OCI-LY7 (cell line): ENCODE measurements around the gene ULK3.

Experiments
- CTCF ChIP-seq: fragments of 200-600 bp; sonication (generic); conservative IDR thresholded peaks from 2 replicates; pipeline ENCODE4 v1.5.1; 2014; ENCODE audit warnings: mild to moderate bottlenecking, antibody characterized with exemption, low read length, moderate library complexity, mixed read lengths
- EZH2phosphoT487 ChIP-seq: fragments of 200-600 bp; sonication (generic); IDR thresholded peaks from 2 replicates; pipeline ENCODE4 v1.6.1; 2018; ENCODE audit warnings: low read depth, borderline replicate concordance, mild to moderate bottlenecking, mixed run types, antibody characterized with exemption, low read length, moderate library complexity, mixed read lengths

- TF ChIP-seq CTCF: no peak
- no peak for TF ChIP-seq EZH2phosphoT487
These were observed 39.6 kb upstream of the ULK3 start for GRCh38 chr15:74882528-74882927.
